KMS-11 (cell line): ENCODE measurements around the gene ZKSCAN3.

Experiments used
- H2AFZ ChIP-seq: fragments of 200-600 bp; sonication (generic); 2 replicates; pipeline ENCODE4 v1.6.1; 2016; ENCODE audit warnings: antibody characterized with exemption, mixed run types, low read depth
- H3K27ac ChIP-seq: fragments of 200-600 bp; sonication (generic); 2 replicates; pipeline ENCODE4 v1.6.1; 2016; ENCODE audit warnings: mild to moderate bottlenecking, mixed run types
- H3K27me3 ChIP-seq: fragments of 200-600 bp; sonication (generic); 2 replicates; pipeline ENCODE4 v1.6.1; 2017; ENCODE audit warnings: mild to moderate bottlenecking, low read depth, mixed run types, moderate library complexity; ENCODE audit not compliant: insufficient read depth
- H3K36me3 ChIP-seq: fragments of 200-600 bp; sonication (generic); 2 replicates; pipeline ENCODE4 v1.6.1; 2017; ENCODE audit warnings: mild to moderate bottlenecking, mixed run types; ENCODE audit not compliant: insufficient read depth
- H3K4me1 ChIP-seq: fragments of 200-600 bp; sonication (generic); 2 replicates; pipeline ENCODE4 v1.6.1; 2016; ENCODE audit warnings: mild to moderate bottlenecking, low read depth, mixed run types; ENCODE audit not compliant: poor library complexity, severe bottlenecking
- H3K4me2 ChIP-seq: fragments of 200-600 bp; sonication (generic); 2 replicates; pipeline ENCODE4 v1.7.0; 2016; ENCODE audit warnings: mild to moderate bottlenecking, mixed run types
- H3K4me3 ChIP-seq: fragments of 200-600 bp; sonication (generic); IDR thresholded peaks from 2 replicates; pipeline ENCODE4 v1.6.1; 2017; ENCODE audit warnings: low read depth, low read length, mixed read lengths; ENCODE audit not compliant: insufficient read depth
- H3K79me2 ChIP-seq: fragments of 200-600 bp; sonication (generic); 2 replicates; pipeline ENCODE4 v1.6.1; 2016; ENCODE audit warnings: low read depth, mixed run types; ENCODE audit not compliant: insufficient read depth
- H3K9ac ChIP-seq: fragments of 200-600 bp; sonication (generic); 2 replicates; pipeline ENCODE4 v1.6.1; 2016; ENCODE audit warnings: mild to moderate bottlenecking, mixed run types
- H4K20me1 ChIP-seq: fragments of 200-600 bp; sonication (generic); 2 replicates; pipeline ENCODE4 v1.6.1; 2016; ENCODE audit warnings: mild to moderate bottlenecking, mixed run types; ENCODE audit not compliant: insufficient read depth
- TF ChIP-seq, protein P1 (sequence below): fragments of 200-600 bp; sonication (generic); conservative IDR thresholded peaks from 2 replicates; pipeline ENCODE4 v1.6.1; 2017; ENCODE audit warnings: low read depth, mild to moderate bottlenecking, antibody characterized with exemption, low read length, moderate library complexity, mixed read lengths

ZKSCAN3 gene

DNA sequence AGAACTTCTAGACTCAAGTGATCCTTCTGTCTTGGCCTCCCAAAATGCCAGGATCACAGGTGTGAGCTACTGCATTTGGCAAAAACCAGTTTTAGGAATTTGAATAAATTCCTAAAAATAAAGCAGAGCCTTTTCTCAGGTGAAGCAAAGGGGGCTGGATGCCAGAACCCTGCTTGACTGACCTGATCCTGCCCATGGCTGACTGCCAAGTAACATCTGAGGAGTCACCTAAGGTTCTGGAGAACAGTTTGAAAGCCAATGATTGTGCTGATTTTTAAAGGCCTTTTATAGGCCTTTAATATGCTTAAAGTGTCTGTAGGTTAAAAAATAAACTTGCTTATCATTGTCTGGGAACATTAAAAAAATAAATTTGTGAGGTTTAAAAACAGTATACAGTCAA lies 63.9 kb downstream of the ZKSCAN3 start:
- TF ChIP-seq, protein P1, sequence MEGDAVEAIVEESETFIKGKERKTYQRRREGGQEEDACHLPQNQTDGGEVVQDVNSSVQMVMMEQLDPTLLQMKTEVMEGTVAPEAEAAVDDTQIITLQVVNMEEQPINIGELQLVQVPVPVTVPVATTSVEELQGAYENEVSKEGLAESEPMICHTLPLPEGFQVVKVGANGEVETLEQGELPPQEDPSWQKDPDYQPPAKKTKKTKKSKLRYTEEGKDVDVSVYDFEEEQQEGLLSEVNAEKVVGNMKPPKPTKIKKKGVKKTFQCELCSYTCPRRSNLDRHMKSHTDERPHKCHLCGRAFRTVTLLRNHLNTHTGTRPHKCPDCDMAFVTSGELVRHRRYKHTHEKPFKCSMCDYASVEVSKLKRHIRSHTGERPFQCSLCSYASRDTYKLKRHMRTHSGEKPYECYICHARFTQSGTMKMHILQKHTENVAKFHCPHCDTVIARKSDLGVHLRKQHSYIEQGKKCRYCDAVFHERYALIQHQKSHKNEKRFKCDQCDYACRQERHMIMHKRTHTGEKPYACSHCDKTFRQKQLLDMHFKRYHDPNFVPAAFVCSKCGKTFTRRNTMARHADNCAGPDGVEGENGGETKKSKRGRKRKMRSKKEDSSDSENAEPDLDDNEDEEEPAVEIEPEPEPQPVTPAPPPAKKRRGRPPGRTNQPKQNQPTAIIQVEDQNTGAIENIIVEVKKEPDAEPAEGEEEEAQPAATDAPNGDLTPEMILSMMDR = no peak
- no peak overlapping the region for H2AFZ ChIP-seq
- no peak overlapping the region for H3K27ac ChIP-seq
- no peaks in the 10 kb centered on the region for H3K27me3 ChIP-seq
- no peaks in the 10 kb centered on the region for H3K4me1 ChIP-seq
- no peaks in the 10 kb centered on the region for H3K36me3 ChIP-seq
- no peak overlapping the region for H3K9ac ChIP-seq
- no peak overlapping the region for H3K4me2 ChIP-seq
- no peaks in the 10 kb centered on the region for H3K79me2 ChIP-seq
- no peak overlapping the region for H3K4me3 ChIP-seq
- no peaks in the 10 kb centered on the region for H4K20me1 ChIP-seq
